ENCODE results near the gene NRTN. TPM values are rescaled to one million over a fixed set of nuclear protein-coding genes. Genes with fewer than 3 reads are reported as not detected.

The NRTN gene
- total and polyA plus RNA-seq, 2 of the 13 experiments (the other 11 are each of a cell fraction or from before 2014, with no cell fraction given): 4.1 to 5.3 TPM

DNA sequence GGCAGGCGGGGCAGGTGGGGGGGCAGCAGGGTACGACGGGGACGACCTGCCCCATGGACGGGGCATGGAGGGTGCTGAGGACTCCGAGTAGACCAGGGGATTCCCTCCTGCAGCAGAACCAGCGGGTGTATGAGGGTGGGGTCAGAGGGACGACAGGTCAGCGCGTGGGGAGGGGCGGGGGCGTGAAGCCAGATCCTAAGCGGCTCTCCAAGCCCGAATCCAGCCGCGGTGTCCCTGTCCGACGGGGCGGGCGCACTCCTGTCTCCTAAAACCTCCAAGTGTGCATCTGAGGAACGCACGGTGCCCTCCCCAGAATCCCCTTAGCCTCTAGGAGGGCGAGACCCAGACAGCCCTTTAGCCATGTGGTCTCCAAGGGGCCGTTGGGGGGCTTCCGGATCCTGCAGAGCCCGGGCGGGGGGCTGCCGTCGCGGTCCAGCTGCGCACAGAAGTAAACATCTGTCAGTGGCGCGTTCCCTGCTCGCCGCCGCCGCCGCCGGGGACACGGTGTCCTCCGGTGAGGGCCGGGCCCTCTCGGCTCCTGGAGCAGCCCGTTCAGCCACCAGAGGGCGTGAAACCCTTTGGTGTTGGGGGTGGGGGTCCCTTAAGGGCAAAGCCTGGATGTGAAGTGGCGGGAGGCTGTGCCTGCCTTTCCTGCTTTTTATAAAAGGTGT, 730 bp downstream of the NRTN start (continued):
- TF ChIP-seq, protein P1, sequence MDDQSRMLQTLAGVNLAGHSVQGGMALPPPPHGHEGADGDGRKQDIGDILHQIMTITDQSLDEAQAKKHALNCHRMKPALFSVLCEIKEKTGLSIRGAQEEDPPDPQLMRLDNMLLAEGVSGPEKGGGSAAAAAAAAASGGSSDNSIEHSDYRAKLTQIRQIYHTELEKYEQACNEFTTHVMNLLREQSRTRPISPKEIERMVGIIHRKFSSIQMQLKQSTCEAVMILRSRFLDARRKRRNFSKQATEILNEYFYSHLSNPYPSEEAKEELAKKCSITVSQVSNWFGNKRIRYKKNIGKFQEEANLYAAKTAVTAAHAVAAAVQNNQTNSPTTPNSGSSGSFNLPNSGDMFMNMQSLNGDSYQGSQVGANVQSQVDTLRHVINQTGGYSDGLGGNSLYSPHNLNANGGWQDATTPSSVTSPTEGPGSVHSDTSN (CRISPR knock-in tag; IDR thresholded peaks at IDR 0.05; ENCODE audit: borderline replicate concordance): no peak
- TF ChIP-seq ZSCAN21 (CRISPR knock-in tag; IDR thresholded peaks at IDR 0.05; ENCODE audit: borderline replicate concordance): no peak
- peak; percentile 39; the same call in 1 of the 2 replicates for TF ChIP-seq KAT8 (CRISPR knock-in tag; IDR thresholded peaks at IDR 0.05)
- TF ChIP-seq GTF2F1 (IDR thresholded peaks at IDR 0.05; ENCODE audit: low read length): no peak
- no peak for TF ChIP-seq ISL2 (CRISPR knock-in tag; IDR thresholded peaks at IDR 0.05)
- TF ChIP-seq, protein P2, sequence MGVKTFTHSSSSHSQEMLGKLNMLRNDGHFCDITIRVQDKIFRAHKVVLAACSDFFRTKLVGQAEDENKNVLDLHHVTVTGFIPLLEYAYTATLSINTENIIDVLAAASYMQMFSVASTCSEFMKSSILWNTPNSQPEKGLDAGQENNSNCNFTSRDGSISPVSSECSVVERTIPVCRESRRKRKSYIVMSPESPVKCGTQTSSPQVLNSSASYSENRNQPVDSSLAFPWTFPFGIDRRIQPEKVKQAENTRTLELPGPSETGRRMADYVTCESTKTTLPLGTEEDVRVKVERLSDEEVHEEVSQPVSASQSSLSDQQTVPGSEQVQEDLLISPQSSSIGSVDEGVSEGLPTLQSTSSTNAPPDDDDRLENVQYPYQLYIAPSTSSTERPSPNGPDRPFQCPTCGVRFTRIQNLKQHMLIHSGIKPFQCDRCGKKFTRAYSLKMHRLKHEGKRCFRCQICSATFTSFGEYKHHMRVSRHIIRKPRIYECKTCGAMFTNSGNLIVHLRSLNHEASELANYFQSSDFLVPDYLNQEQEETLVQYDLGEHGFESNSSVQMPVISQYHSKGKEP (CRISPR knock-in tag; IDR thresholded peaks at IDR 0.05): no peak
- TF ChIP-seq, protein P3, sequence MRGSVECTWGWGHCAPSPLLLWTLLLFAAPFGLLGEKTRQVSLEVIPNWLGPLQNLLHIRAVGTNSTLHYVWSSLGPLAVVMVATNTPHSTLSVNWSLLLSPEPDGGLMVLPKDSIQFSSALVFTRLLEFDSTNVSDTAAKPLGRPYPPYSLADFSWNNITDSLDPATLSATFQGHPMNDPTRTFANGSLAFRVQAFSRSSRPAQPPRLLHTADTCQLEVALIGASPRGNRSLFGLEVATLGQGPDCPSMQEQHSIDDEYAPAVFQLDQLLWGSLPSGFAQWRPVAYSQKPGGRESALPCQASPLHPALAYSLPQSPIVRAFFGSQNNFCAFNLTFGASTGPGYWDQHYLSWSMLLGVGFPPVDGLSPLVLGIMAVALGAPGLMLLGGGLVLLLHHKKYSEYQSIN (CRISPR knock-in tag; IDR thresholded peaks at IDR 0.05; ENCODE audit: borderline replicate concordance): no peak
- no peak for TF ChIP-seq MAFK (conservative IDR thresholded peaks at IDR 0.05 in 1 of 2, IDR thresholded peaks at IDR 0.05 in 1 of 2; ENCODE audit: low read length in 2 of 2)
- TF ChIP-seq ZNF549 (CRISPR knock-in tag; IDR thresholded peaks at IDR 0.05): no peak
- TF ChIP-seq ZNF251 (CRISPR knock-in tag; IDR thresholded peaks at IDR 0.05): no peak
- TF ChIP-seq, protein P4, sequence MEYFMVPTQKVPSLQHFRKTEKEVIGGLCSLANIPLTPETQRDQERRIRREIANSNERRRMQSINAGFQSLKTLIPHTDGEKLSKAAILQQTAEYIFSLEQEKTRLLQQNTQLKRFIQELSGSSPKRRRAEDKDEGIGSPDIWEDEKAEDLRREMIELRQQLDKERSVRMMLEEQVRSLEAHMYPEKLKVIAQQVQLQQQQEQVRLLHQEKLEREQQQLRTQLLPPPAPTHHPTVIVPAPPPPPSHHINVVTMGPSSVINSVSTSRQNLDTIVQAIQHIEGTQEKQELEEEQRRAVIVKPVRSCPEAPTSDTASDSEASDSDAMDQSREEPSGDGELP (IDR thresholded peaks at IDR 0.05; ENCODE audit: borderline replicate concordance, low read depth): no peak; the same call in 1 of the 2 replicates
- no peak for TF ChIP-seq ZNF773 (CRISPR knock-in tag; IDR thresholded peaks at IDR 0.05; ENCODE audit: borderline replicate concordance)
- TF ChIP-seq ZNF792 (CRISPR knock-in tag; IDR thresholded peaks at IDR 0.05): no peak
- TF ChIP-seq, protein P5, sequence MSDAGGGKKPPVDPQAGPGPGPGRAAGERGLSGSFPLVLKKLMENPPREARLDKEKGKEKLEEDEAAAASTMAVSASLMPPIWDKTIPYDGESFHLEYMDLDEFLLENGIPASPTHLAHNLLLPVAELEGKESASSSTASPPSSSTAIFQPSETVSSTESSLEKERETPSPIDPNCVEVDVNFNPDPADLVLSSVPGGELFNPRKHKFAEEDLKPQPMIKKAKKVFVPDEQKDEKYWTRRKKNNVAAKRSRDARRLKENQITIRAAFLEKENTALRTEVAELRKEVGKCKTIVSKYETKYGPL (CRISPR knock-in tag; IDR thresholded peaks at IDR 0.05): no peak
- TF ChIP-seq, protein P6, sequence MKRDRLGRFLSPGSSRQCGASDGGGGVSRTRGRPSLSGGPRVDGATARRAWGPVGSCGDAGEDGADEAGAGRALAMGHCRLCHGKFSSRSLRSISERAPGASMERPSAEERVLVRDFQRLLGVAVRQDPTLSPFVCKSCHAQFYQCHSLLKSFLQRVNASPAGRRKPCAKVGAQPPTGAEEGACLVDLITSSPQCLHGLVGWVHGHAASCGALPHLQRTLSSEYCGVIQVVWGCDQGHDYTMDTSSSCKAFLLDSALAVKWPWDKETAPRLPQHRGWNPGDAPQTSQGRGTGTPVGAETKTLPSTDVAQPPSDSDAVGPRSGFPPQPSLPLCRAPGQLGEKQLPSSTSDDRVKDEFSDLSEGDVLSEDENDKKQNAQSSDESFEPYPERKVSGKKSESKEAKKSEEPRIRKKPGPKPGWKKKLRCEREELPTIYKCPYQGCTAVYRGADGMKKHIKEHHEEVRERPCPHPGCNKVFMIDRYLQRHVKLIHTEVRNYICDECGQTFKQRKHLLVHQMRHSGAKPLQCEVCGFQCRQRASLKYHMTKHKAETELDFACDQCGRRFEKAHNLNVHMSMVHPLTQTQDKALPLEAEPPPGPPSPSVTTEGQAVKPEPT (CRISPR knock-in tag; IDR thresholded peaks at IDR 0.05; ENCODE audit: low read depth): no peak
- peak; percentile 64; the same call in 1 of the 2 replicates for TF ChIP-seq ZNF564 (CRISPR knock-in tag; IDR thresholded peaks at IDR 0.05)
- no peak for TF ChIP-seq GATAD1 (CRISPR knock-in tag; IDR thresholded peaks at IDR 0.05)
- no peak for TF ChIP-seq ZNF10 (CRISPR knock-in tag; IDR thresholded peaks at IDR 0.05; ENCODE audit: borderline replicate concordance, low read depth)
- TF ChIP-seq ZNF17 (CRISPR knock-in tag; IDR thresholded peaks at IDR 0.05): no peak
